Measurements from ENCODE around the gene TNS1.
"Not testable (repeated sequence)": the region's sequence is repeated elsewhere in the genome, so short reads cannot be mapped to it uniquely, and the experiment has no call there.

TNS1 gene

GRCh38 chr2:218029366-218030360, 26.9 kb upstream of the TNS1 start:
- no peak for DNase-seq

GRCh38 chr2:218028562-218029348, 26.0 kb upstream of the TNS1 start:
- no peak for DNase-seq

- DNase-seq = no peak
These were observed 25.3 kb upstream of the TNS1 start for GRCh38 chr2:218028189-218028495.

- DNase-seq = no peak
These were observed 24.8 kb upstream of the TNS1 start for GRCh38 chr2:218027426-218028188.

GRCh38 chr2:218026676-218027425, 24.1 kb upstream of the TNS1 start:
- no peak for DNase-seq

- DNase-seq = no peak
These were observed 23.4 kb upstream of the TNS1 start for GRCh38 chr2:218026244-218026643.

GRCh38 chr2:218024871-218025270, 22.1 kb upstream of the TNS1 start:
- no peak for DNase-seq

- no peak for DNase-seq
These were observed 21.5 kb upstream of the TNS1 start for GRCh38 chr2:218024336-218024735.

- no peak for DNase-seq
These were observed 20.8 kb upstream of the TNS1 start for GRCh38 chr2:218023636-218024035.

GRCh38 chr2:218022851-218023530, 20.2 kb upstream of the TNS1 start:
- no peak for DNase-seq

- no peak for DNase-seq
These were observed 19.5 kb upstream of the TNS1 start for GRCh38 chr2:218022131-218022850.

- no peak for DNase-seq
These were observed 18.8 kb upstream of the TNS1 start for GRCh38 chr2:218021536-218022071.

- no peak for DNase-seq
These were observed 18.3 kb upstream of the TNS1 start for GRCh38 chr2:218020966-218021535.

GRCh38 chr2:218020281-218020680, 17.5 kb upstream of the TNS1 start:
- DNase-seq = no peak

GRCh38 chr2:218019411-218020060, 16.7 kb upstream of the TNS1 start:
- no peak for DNase-seq

- DNase-seq = not testable (repeated sequence)
These were observed 16.0 kb upstream of the TNS1 start for GRCh38 chr2:218018842-218019125.

- DNase-seq = no peak
These were observed 14.6 kb upstream of the TNS1 start for GRCh38 chr2:218017211-218018053.

- DNase-seq = no peak
These were observed 14.0 kb upstream of the TNS1 start for GRCh38 chr2:218016810-218017209.
